MCF 10A (cell line): ENCODE data around the gene ENTHD1. TPM values are rescaled to one million over a fixed set of nuclear protein-coding genes. Genes with fewer than 3 reads are reported as not detected.

Experiments
- BruUV-seq: library from RNA; stranded (reverse); fragments of 400-500 nt; replicated peaks from 2 replicates; lab custom pipeline; 2021; lab: Mats Ljungman, UMichigan
- CTCF ChIA-PET: fragments of 300-600 bp; sonication (Branson Sonifier 250); formaldehyde crosslinking; extraction: SDS; loops from one replicate; lab custom pipeline; 2021; ENCODE audit warnings: antibody characterized with exemption, inconsistent platforms; lab: Yijun Ruan, JAX
- POLR2A ChIA-PET: fragments of 300-600, 350-650 bp; sonication (Branson Sonifier 250); formaldehyde crosslinking; extraction: SDS; loops from one replicate; lab custom pipeline; 2020; ENCODE audit warnings: antibody characterized with exemption, inconsistent platforms; lab: Yijun Ruan, JAX
- DNase-seq: peaks from one replicate; pipeline ENCODE4 v3.0.0-alpha.2; 2018; ENCODE audit not compliant: unreplicated experiment
- H3K27ac Mint-ChIP-seq: one replicate; pipeline ENCODE4 v1.8.0; 2022; ENCODE audit warnings: mild to moderate bottlenecking, low read depth, mixed read lengths; ENCODE audit not compliant: unreplicated experiment
- H3K27me3 Mint-ChIP-seq: one replicate; pipeline ENCODE4 v1.8.0; 2022; ENCODE audit warnings: mixed read lengths; ENCODE audit not compliant: insufficient read depth, unreplicated experiment
- H3K36me3 Mint-ChIP-seq: one replicate; pipeline ENCODE4 v1.8.0; 2022; ENCODE audit warnings: mild to moderate bottlenecking, moderate library complexity, mixed read lengths; ENCODE audit not compliant: insufficient read depth, unreplicated experiment
- H3K4me1 Mint-ChIP-seq: one replicate; pipeline ENCODE4 v1.8.0; 2022; ENCODE audit warnings: mixed read lengths; ENCODE audit not compliant: insufficient read depth, unreplicated experiment
- H3K4me3 Mint-ChIP-seq: one replicate; pipeline ENCODE4 v1.8.0; 2022; ENCODE audit warnings: mild to moderate bottlenecking, moderate library complexity, mixed read lengths; ENCODE audit not compliant: unreplicated experiment
- H3K9me3 Mint-ChIP-seq: one replicate; pipeline ENCODE4 v1.8.0; 2022; ENCODE audit warnings: mixed read lengths; ENCODE audit not compliant: unreplicated experiment
- intact Hi-C: fragments of 100-400 bp; cut with micrococcal nuclease; formaldehyde crosslinking; loops from 2 replicates; pipeline ENCODE4 v1.14.1; 2022
- total RNA-seq: library from RNA; stranded (reverse); gene quantifications from 2 replicates; pipeline ENCODE4 v1.2.3, GENCODE V29; 2022
- TF ChIP-seq, protein P1 (sequence below): fragments of 200-600 bp; IDR thresholded peaks from one replicate; pipeline ENCODE4 v1.8.0; 2022; ENCODE audit warnings: antibody characterized with exemption, mild to moderate bottlenecking; ENCODE audit not compliant: unreplicated experiment

ENTHD1 gene
- total RNA-seq, 1 experiment from 2014 or later, result not detected

DNA sequence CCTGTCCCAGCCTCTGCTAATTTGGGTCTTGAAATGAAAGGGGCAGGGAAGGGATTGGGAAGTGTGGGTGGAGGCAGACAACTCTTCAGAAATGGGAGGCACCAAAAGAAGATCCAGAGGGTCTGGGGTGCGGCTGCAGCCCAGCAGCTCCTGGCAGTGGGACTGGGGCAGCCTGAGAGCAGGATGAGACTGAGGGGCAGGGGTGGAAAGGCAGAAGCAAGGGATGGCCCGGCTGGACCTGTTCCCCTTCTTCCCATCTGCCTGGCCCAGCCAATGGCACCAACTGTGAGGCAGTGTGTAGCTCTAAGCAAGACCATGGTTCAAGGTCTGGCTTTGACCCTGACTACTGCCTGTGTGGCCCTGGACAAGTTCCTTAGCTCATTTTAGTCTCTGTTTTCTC, 160.4 kb downstream of the ENTHD1 start:
- peaks cover 60% of the 10 kb centered on the region for H3K27me3 Mint-ChIP-seq
- CTCF ChIA-PET, result interaction anchor here (0.5 kb wide), 1 partner anchor 233 kb away, joined by 3 read pairs; no protein-coding TSS in a partner anchor
- H3K9me3 Mint-ChIP-seq, result no peaks in the 10 kb centered on the region
- H3K27ac Mint-ChIP-seq, result no peak overlapping the region
- no peaks in the 10 kb centered on the region for H3K36me3 Mint-ChIP-seq
- no TSS peak for BruUV-seq
- POLR2A ChIA-PET, result no interaction called here
- H3K4me1 Mint-ChIP-seq, result no peaks in the 10 kb centered on the region
- intact Hi-C loops, result no loop called here
- TF ChIP-seq, protein P1, sequence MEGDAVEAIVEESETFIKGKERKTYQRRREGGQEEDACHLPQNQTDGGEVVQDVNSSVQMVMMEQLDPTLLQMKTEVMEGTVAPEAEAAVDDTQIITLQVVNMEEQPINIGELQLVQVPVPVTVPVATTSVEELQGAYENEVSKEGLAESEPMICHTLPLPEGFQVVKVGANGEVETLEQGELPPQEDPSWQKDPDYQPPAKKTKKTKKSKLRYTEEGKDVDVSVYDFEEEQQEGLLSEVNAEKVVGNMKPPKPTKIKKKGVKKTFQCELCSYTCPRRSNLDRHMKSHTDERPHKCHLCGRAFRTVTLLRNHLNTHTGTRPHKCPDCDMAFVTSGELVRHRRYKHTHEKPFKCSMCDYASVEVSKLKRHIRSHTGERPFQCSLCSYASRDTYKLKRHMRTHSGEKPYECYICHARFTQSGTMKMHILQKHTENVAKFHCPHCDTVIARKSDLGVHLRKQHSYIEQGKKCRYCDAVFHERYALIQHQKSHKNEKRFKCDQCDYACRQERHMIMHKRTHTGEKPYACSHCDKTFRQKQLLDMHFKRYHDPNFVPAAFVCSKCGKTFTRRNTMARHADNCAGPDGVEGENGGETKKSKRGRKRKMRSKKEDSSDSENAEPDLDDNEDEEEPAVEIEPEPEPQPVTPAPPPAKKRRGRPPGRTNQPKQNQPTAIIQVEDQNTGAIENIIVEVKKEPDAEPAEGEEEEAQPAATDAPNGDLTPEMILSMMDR, result no peak
- H3K4me3 Mint-ChIP-seq, result no peak overlapping the region
- DNase-seq, result no peak

DNA sequence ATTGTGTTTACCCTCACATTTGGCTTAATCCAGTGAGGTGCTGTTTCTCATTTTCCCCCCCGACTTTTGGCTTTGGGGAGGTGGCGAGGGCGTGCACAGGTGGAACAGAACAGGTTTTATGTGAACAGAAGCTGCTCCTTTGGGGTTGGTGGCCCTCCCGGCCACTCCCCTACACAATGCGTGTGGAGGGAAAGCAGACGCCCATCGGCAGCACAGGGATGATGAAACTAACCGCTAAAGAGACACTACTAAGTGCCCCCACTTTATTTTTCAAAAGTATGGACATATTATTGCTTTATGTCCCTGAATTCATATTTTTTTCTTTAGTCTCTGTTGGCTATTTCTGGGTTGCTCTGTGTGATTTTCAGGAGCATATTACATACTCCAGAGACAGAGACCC, 160.9 kb downstream of the ENTHD1 start:
- Mint-ChIP-seq H3K27ac (no peak overlapping the region), H3K4me1 (no peaks in the 10 kb centered on the region), H3K36me3 (no peaks in the 10 kb centered on the region), H3K27me3 (peaks cover 57% of the 10 kb centered on the region), H3K9me3 (no peaks in the 10 kb centered on the region), H3K4me3 (no peak overlapping the region)
- TF ChIP-seq, protein P1, result no peak
- ChIA-PET POLR2A (no interaction called here), CTCF (interaction anchor here (0.5 kb wide), 1 partner anchor 234 kb away, joined by 3 read pairs; no protein-coding TSS in a partner anchor)
- intact Hi-C loops, result no loop called here
- no TSS peak for BruUV-seq
- DNase-seq, result no peak

DNA sequence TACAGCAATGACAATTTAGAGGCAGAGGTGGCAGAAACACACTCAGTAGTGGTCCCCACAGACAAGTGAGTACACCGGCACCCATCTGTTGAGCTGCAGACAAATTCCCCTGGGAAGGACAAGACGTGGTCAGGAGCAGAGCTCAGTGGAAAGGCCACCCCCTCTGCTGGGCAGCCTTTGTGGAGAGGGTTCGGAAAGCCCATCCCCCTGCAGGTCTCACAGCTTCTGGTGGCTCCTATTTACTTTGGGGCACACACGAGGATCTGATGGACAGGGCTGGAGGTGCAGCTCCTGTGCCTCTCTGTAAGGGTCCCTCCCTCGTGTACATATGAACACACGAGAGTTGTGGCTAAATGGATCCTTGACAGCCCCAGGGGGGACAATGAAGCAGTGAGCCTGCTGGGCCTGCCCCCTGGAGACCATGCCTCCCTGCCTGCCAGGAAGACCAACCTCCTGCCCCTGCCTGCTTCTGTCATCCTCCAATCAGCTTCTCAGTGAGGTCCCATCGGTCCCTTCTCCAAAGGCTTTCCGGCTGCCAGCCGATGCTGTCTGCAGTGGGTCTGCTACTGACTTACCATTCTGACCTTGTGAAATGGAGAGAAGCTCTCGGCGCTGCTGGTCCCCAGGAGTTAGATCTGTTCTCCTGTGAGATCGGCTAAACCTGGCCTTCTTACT, 161.5 kb downstream of the ENTHD1 start:
- intact Hi-C loops, result no loop called here
- DNase-seq, result no peak
- Mint-ChIP-seq H3K9me3 (no peaks in the 10 kb centered on the region), H3K27me3 (peaks cover 57% of the 10 kb centered on the region), H3K4me3 (no peak overlapping the region), H3K27ac (no peak overlapping the region), H3K4me1 (no peaks in the 10 kb centered on the region), H3K36me3 (no peaks in the 10 kb centered on the region)
- TF ChIP-seq, protein P1, result no peak
- BruUV-seq, result no TSS peak
- CTCF ChIA-PET, result no interaction called here
- POLR2A ChIA-PET, result interaction anchor here (1.2 kb wide), 1 partner anchor 12 kb away, joined by 3 read pairs; no protein-coding TSS in a partner anchor

DNA sequence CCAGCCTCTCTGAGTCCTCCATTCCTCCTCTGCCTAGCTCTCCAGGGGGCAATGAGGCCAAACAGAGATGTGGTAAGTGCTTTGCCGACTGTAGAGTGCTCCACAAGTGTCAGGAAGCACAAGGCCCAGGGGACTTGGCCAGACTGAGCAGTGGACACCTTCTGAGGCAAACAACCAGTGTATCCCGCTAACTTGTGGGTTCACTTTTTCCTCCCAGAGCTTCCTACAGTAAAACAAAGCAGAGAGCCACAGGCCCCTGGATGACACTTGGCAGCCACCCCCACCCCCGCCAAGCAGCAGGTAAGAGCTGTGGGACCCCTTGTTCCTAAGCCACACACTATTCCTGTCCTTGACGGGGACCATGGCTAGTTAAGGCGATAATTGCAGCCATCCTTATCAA, 162.1 kb downstream of the ENTHD1 start:
- no peaks in the 10 kb centered on the region for H3K4me1 Mint-ChIP-seq
- POLR2A ChIA-PET, result interaction anchor here (1.2 kb wide), 1 partner anchor 12 kb away, joined by 3 read pairs; no protein-coding TSS in a partner anchor
- no peak overlapping the region for H3K27ac Mint-ChIP-seq
- intact Hi-C loops, result no loop called here
- no peaks in the 10 kb centered on the region for H3K9me3 Mint-ChIP-seq
- no peak for DNase-seq
- no peak overlapping the region for H3K4me3 Mint-ChIP-seq
- H3K27me3 Mint-ChIP-seq, result peaks cover 57% of the 10 kb centered on the region
- CTCF ChIA-PET, result no interaction called here
- TF ChIP-seq, protein P1, result no peak
- BruUV-seq, result no TSS peak
- H3K36me3 Mint-ChIP-seq, result no peaks in the 10 kb centered on the region
